ENCODE measurements around the gene GRPEL2.
A peak's percentile ranks its signal among the peaks of the same experiment; 100 is the strongest.
"Not testable (repeated sequence)": the region's sequence is repeated elsewhere in the genome, so short reads cannot be mapped to it uniquely, and the experiment has no call there.

The GRPEL2 gene

GRCh38 chr5:149379818-149380374 lies 34.6 kb downstream of the GRPEL2 start:
- DNase-seq: no peak

GRCh38 chr5:149380466-149381121 lies 35.3 kb downstream of the GRPEL2 start:
- no peak for DNase-seq

GRCh38 chr5:149381261-149381985 lies 36.1 kb downstream of the GRPEL2 start:
- DNase-seq: no peak

- DNase-seq: peak; percentile 52
These were observed 36.7 kb downstream of the GRPEL2 start for GRCh38 chr5:149381986-149382338.

- DNase-seq: no peak
These were observed 37.4 kb downstream of the GRPEL2 start for GRCh38 chr5:149382517-149383220.

GRCh38 chr5:149383399-149383798 lies 38.1 kb downstream of the GRPEL2 start:
- no peak for DNase-seq

GRCh38 chr5:149386166-149386565 lies 40.9 kb downstream of the GRPEL2 start:
- DNase-seq: no peak

GRCh38 chr5:149387081-149387631 lies 41.9 kb downstream of the GRPEL2 start:
- DNase-seq: no peak

- DNase-seq: no peak
These were observed 42.7 kb downstream of the GRPEL2 start for GRCh38 chr5:149387982-149388381.

GRCh38 chr5:149388498-149389190 lies 43.3 kb downstream of the GRPEL2 start:
- DNase-seq: no peak

- no peak for DNase-seq
These were observed 44.5 kb downstream of the GRPEL2 start for GRCh38 chr5:149389552-149390495.

- DNase-seq: not testable (repeated sequence)
These were observed 45.8 kb downstream of the GRPEL2 start for GRCh38 chr5:149391076-149391475.

GRCh38 chr5:149391524-149391923 lies 46.2 kb downstream of the GRPEL2 start:
- no peak for DNase-seq

- no peak for DNase-seq
These were observed 47.4 kb downstream of the GRPEL2 start for GRCh38 chr5:149392718-149393117.

GRCh38 chr5:149394996-149395395 lies 49.7 kb downstream of the GRPEL2 start:
- not testable (repeated sequence) for DNase-seq

- peak; percentile 74 for DNase-seq
These were observed 52.2 kb downstream of the GRPEL2 start for GRCh38 chr5:149397530-149397929.

GRCh38 chr5:149398747-149399266 lies 53.5 kb downstream of the GRPEL2 start:
- DNase-seq: not testable (repeated sequence)

GRCh38 chr5:149399775-149400174 lies 54.5 kb downstream of the GRPEL2 start:
- no peak for DNase-seq

GRCh38 chr5:149400304-149400703 lies 55.0 kb downstream of the GRPEL2 start:
- no peak for DNase-seq

GRCh38 chr5:149401051-149401450 lies 55.8 kb downstream of the GRPEL2 start:
- no peak for DNase-seq

- no peak for DNase-seq
These were observed 57.0 kb downstream of the GRPEL2 start for GRCh38 chr5:149402291-149402690.

Data from GOT3 (cell line).